HL-60 (cell line): ENCODE data around the gene ACKR2.

Experiments
- CTCF ChIP-seq: IDR thresholded peaks from one replicate; pipeline ENCODE4 v1.5.1; 2011; ENCODE audit warnings: low read length, control low read depth, inconsistent platforms; ENCODE audit not compliant: insufficient read depth
- POLR2AphosphoS5 ChIP-seq: IDR thresholded peaks from 2 replicates; pipeline ENCODE4 v1.6.1; 2012; ENCODE audit warnings: low read depth

- no peak for TF ChIP-seq POLR2AphosphoS5
- no peak for TF ChIP-seq CTCF
Measured at GRCh38 chr3:42844815-42845214, 35.6 kb downstream of the ACKR2 start.
